IgD-negative memory B cell (primary cell): ENCODE results near the gene MAP3K3. TPM values are rescaled to one million over a fixed set of nuclear protein-coding genes. Genes with fewer than 3 reads are reported as not detected.

Source experiments
- H3K27ac Mint-ChIP-seq, 3 donors: one replicate each; pipeline ENCODE4 v1.8.0; 2020 to 2022; ENCODE audit warnings: mild to moderate bottlenecking in 3 of 3, mixed read lengths in 3 of 3, moderate library complexity in 1 of 3
- H3K27me3 Mint-ChIP-seq: one replicate; pipeline ENCODE4 v1.8.0; 2021; ENCODE audit warnings: mixed read lengths
- H3K36me3 Mint-ChIP-seq: one replicate; pipeline ENCODE4 v1.8.0; 2020; ENCODE audit warnings: mild to moderate bottlenecking, mixed read lengths
- H3K4me1 Mint-ChIP-seq, 3 donors: one replicate each; pipeline ENCODE4 v1.8.0; 2020 to 2022; ENCODE audit warnings: mixed read lengths in 3 of 3, mild to moderate bottlenecking in 1 of 3
- H3K4me3 Mint-ChIP-seq, 4 donors: one replicate each; pipeline ENCODE4 v1.8.0; 2020 to 2022; ENCODE audit warnings: mild to moderate bottlenecking in 4 of 4, mixed read lengths in 4 of 4, moderate library complexity in 3 of 4
- H3K9me3 Mint-ChIP-seq, 3 donors: one replicate each; pipeline ENCODE4 v1.8.0; 2020 to 2021; ENCODE audit warnings: mixed read lengths in 3 of 3, mild to moderate bottlenecking in 1 of 3
- polyA plus RNA-seq: library from polyadenylated mRNA; unstranded; fragments of 300-500 nt; fragmentation: Illumina TruSeq; gene quantifications from one replicate; pipeline ENCODE4 v1.2.3, GENCODE V29; 2021

The MAP3K3 gene
- polyA plus RNA-seq, 1 donor from 2014 or later = 22.5 TPM

DNA sequence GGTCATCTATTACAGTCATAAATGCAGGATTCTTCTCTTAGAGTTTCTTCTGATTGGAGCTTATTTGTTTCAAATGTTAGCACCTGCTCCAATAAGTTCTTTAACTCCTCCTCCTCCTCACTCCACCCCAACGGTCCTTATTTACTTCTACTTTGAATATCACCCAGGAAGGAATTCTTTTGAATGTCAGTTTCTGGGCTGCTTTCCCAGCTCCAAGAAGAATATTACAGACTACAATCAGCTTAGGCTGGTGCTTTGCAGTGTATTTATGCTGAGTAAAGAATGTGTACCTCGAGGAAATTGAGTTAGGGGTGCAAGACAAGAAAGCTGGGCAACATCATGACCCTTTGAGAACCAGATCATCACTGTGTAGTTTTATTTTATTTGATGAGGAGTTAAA lies 30.8 kb downstream of the MAP3K3 start:
- Mint-ChIP-seq H3K27ac (no peak overlapping the region), H3K9me3 (no peaks in the 10 kb centered on the region), H3K4me3 (no peak overlapping the region), H3K27me3 (no peaks in the 10 kb centered on the region), H3K4me1 (peaks cover 0 to 6% (median 4%) of the 10 kb centered on the region in 3 donors), H3K36me3 (peaks cover 6% of the 10 kb centered on the region)

- no peaks in the 10 kb centered on the region for H3K27me3 Mint-ChIP-seq
- H3K4me1 Mint-ChIP-seq = peaks cover 0 to 4% (median 0%) of the 10 kb centered on the region in 3 donors
- no peak overlapping the region for H3K27ac Mint-ChIP-seq
- no peaks in the 10 kb centered on the region for H3K9me3 Mint-ChIP-seq
- H3K36me3 Mint-ChIP-seq = peaks cover 9% of the 10 kb centered on the region
- H3K4me3 Mint-ChIP-seq = no peak overlapping the region
These were observed 35.6 kb downstream of the MAP3K3 start for GRCh38 chr17:63657786-63658185.

DNA sequence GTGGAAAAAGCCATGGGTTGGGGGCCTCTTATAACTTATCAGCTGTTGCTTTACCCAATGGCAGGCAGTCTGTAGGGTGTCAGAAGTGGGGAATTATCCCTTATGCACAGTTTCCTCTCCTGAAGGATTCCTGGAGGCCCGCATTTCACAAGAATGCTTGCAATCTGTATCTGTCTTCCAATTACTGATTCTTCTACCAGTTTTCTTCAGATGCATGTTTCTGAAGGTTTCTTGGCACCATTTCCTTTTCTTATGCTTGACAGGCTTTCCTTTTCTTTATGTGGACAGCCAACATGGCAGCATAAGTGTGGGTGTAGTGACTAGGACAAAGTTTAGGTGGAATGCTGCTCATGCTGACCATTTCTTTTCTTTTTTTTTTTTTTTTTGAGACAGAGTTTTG lies 36.1 kb downstream of the MAP3K3 start:
- Mint-ChIP-seq H3K9me3 (no peaks in the 10 kb centered on the region), H3K27ac (no peak overlapping the region)

DNA sequence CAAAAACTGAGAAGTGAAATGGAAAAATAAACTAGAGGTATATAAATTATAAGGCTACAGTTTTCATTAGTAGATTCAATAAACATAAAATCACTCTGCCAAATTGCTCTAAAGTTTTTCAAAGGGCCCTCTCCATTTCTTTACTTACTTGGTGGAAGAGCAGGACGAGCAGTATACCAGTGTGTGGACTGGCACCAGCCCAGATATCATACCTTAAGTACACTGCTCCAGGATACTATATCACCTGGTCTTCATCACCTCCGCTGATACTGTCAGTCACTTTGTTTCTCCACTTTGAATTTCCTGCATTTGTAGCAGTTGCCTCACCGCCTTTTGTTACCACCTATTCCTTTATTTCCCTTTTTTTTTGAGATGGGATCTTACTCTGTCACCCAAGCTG lies 37.6 kb downstream of the MAP3K3 start:
- H3K27me3 Mint-ChIP-seq = no peaks in the 10 kb centered on the region
- no peak overlapping the region for H3K27ac Mint-ChIP-seq

More for the DNA sequence above, 36.1 kb downstream of the MAP3K3 start:
- Mint-ChIP-seq H3K27me3 (no peaks in the 10 kb centered on the region), H3K36me3 (peaks cover 9% of the 10 kb centered on the region), H3K4me3 (no peak overlapping the region), H3K4me1 (peaks cover 0 to 4% (median 0%) of the 10 kb centered on the region in 3 donors)

DNA sequence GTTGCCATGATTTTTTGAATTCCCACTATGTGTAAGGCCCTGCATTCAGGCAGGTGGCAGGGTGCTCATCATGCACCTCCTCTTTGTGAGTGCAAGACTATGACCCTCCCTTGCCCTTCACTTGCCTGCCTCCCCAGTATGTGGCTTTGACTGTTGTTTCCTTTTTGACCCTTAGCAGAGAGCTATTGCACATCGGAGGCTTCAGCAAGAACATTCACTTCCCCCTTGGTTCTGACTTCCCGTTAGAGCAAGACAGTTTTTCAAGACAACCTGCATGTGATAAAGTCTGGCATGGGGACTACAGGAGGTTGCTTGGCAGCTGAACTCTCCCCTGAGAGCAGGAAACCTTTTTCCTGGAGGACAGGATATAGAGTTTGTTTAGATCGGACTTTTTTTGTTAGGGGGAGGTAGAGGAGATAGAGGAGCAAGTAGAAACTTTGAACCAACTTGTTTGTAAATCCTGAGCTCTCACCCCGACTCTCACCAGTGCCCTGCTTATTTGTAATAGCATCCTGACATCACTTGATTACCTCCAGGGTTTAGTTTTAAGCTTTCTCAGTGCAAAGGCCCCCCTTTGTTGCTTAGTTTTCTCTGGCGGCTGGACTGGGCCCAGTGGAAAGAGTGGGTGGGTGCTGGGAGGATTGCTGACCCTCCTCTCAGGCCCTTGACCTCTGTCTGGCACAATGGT lies 43.5 kb downstream of the MAP3K3 start:
- Mint-ChIP-seq H3K4me3 (peak overlapping the region; percentile 13 to 83 (median 58)), H3K27ac (peak overlapping the region in 2 of 3 donors; percentile 39 to 95), H3K36me3 (peaks cover 11% of the 10 kb centered on the region), H3K27me3 (no peaks in the 10 kb centered on the region), H3K4me1 (peaks cover 21 to 34% (median 32%) of the 10 kb centered on the region in 3 donors), H3K9me3 (no peaks in the 10 kb centered on the region)

More for the DNA sequence above, 37.6 kb downstream of the MAP3K3 start:
- Mint-ChIP-seq H3K9me3 (no peaks in the 10 kb centered on the region), H3K36me3 (peaks cover 12% of the 10 kb centered on the region), H3K4me3 (peak overlapping the region in 1 of 4 donors; percentile 75), H3K4me1 (peaks cover 3 to 5% (median 5%) of the 10 kb centered on the region in 3 donors)

DNA sequence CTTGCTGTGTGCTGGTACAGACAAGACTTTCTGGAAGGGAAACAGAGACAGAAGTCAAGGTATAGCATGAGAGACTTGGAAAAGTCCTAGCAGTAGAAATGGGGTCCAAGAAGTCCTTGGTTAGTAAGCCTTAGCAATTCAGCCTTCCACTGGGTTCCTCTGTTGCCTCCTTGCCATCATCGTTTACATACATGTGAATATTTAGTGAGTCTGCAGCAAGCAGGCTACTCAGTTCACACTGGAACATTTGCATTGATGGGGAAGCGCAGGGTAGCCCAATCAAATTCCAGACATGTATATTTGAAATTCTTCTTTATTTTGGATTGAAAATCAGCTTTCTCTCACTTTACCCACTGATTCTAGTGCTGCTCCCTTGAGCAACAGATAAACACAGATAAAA lies 50.6 kb downstream of the MAP3K3 start:
- no peaks in the 10 kb centered on the region for H3K27me3 Mint-ChIP-seq
- peaks cover 2% of the 10 kb centered on the region for H3K36me3 Mint-ChIP-seq
- no peak overlapping the region for H3K4me3 Mint-ChIP-seq
- peaks cover 10 to 17% (median 12%) of the 10 kb centered on the region in 3 donors for H3K4me1 Mint-ChIP-seq
- H3K27ac Mint-ChIP-seq = no peak overlapping the region
- H3K9me3 Mint-ChIP-seq = no peaks in the 10 kb centered on the region

DNA sequence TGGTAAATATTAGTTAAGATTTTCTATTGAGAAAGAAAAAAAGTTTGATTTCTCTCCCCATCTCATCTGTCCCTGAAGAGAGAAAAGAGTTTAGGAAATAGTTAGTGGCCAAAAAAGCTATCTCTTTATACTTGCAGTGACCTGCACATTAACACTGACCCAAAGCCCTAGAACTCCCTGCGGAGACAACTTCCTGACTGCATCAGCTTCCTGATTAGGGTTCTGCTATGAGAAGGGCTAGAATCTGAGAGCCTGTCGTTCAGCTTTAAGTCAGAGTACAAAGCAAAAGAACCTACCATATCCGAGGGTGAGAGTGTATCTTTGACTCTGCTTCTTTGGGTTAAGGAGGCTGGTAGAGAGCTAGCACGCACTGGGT lies 53.0 kb downstream of the MAP3K3 start:
- peak overlapping the region in 2 of 3 donors; percentile 9 to 64 for H3K27ac Mint-ChIP-seq
- no peaks in the 10 kb centered on the region for H3K36me3 Mint-ChIP-seq
- no peaks in the 10 kb centered on the region for H3K27me3 Mint-ChIP-seq
- H3K4me1 Mint-ChIP-seq = peaks cover 0 to 12% (median 11%) of the 10 kb centered on the region in 3 donors
- peak overlapping the region in 2 of 4 donors; percentile 39 to 65 for H3K4me3 Mint-ChIP-seq
- H3K9me3 Mint-ChIP-seq = no peaks in the 10 kb centered on the region

DNA sequence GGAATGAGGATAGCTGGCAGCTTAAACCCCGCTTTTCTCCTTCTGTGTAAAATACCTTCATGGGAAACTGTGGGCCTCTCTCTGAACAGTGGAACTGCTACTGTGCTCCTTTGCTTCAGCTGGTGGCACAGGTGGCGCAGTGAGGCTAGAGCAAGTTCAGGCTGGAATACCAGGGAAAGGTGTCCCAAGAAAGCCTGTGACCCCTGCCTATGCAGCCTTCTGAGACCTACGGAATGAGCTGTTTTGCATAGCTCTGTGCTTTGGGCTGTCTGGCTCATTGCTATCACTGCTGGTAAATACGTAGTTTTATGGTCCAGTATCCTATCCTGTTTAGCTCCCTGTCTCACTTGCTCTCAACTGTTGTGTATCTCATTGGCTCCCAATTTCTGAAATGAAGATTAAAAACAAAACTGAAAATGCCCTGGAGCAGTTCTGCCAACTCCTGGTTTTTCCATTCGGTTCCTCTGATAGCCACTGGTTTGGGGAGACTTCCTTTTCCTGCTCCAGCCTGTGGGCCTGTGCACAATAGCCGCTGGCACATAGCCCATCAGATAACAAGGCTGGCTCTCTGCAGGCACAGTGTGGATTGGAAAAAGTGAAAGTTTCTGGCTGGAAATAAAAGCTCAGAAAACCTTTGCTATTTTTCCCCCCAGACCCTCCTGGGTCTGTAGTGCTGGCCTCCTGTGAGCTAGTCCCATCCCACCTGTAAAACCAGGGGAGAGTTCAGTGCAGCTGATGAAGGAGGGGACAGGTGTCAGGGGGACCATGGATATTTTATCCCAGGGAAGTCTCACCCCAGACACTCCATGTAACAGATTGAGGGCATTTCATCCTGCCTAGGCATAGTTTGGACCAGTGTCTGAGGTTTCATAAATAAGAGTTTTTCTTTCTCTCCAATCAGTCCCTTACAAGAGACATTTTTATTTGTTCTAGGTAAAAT lies 53.7 kb downstream of the MAP3K3 start:
- peak overlapping the region in 2 of 4 donors; percentile 39 to 65 for H3K4me3 Mint-ChIP-seq
- no peaks in the 10 kb centered on the region for H3K9me3 Mint-ChIP-seq
- H3K36me3 Mint-ChIP-seq = no peaks in the 10 kb centered on the region
- no peaks in the 10 kb centered on the region for H3K27me3 Mint-ChIP-seq
- H3K4me1 Mint-ChIP-seq = peaks cover 0 to 8% (median 6%) of the 10 kb centered on the region in 3 donors
- peak overlapping the region in 1 of 3 donors; percentile 64 for H3K27ac Mint-ChIP-seq

DNA sequence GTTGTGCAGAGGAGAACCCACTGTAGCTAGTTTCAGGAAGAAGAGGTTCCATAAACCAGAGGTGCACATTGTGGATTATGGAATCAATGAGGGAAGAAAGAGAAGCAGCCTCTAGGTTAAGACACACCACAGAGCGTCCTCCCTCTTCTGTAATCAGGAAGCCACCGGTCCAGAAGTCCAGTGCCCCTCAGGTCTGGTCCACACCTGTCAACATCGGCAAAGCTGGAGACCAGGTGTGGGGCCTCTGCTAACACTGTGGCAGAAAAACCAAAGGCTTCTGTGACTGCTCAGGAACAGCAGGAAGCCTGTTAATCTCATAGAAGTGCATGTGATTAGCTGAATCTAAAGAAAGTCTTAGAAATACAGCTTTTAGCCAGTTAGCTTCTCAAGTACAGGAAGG lies 54.4 kb downstream of the MAP3K3 start:
- H3K4me1 Mint-ChIP-seq = peaks cover 0 to 8% (median 5%) of the 10 kb centered on the region in 3 donors
- no peaks in the 10 kb centered on the region for H3K27me3 Mint-ChIP-seq
- peaks cover 3% of the 10 kb centered on the region for H3K36me3 Mint-ChIP-seq
- H3K9me3 Mint-ChIP-seq = no peaks in the 10 kb centered on the region
- H3K27ac Mint-ChIP-seq = no peak overlapping the region
- H3K4me3 Mint-ChIP-seq = no peak overlapping the region

GRCh38 chr17:63679214-63679613 lies 57.0 kb downstream of the MAP3K3 start:
- peaks cover 11% of the 10 kb centered on the region for H3K36me3 Mint-ChIP-seq

GRCh38 chr17:63680700-63681099 lies 58.5 kb downstream of the MAP3K3 start:
- H3K9me3 Mint-ChIP-seq = no peaks in the 10 kb centered on the region
- H3K4me1 Mint-ChIP-seq = peaks cover 0 to 6% (median 1%) of the 10 kb centered on the region in 3 donors
- no peak overlapping the region for H3K4me3 Mint-ChIP-seq
- H3K36me3 Mint-ChIP-seq = peaks cover 11% of the 10 kb centered on the region
- H3K27ac Mint-ChIP-seq = no peak overlapping the region
- no peaks in the 10 kb centered on the region for H3K27me3 Mint-ChIP-seq

More at GRCh38 chr17:63679214-63679613, 57.0 kb downstream of the MAP3K3 start:
- H3K4me1 Mint-ChIP-seq = peaks cover 0 to 9% (median 5%) of the 10 kb centered on the region in 3 donors
- peak overlapping the region in 1 of 3 donors; percentile 16 for H3K27ac Mint-ChIP-seq
- no peaks in the 10 kb centered on the region for H3K27me3 Mint-ChIP-seq
- no peaks in the 10 kb centered on the region for H3K9me3 Mint-ChIP-seq
- no peak overlapping the region for H3K4me3 Mint-ChIP-seq

GRCh38 chr17:63681530-63681929 lies 59.3 kb downstream of the MAP3K3 start:
- H3K27me3 Mint-ChIP-seq = no peaks in the 10 kb centered on the region
- peaks cover 0 to 4% (median 4%) of the 10 kb centered on the region in 3 donors for H3K4me1 Mint-ChIP-seq
- H3K4me3 Mint-ChIP-seq = peak overlapping the region in 1 of 4 donors; percentile 25
- peaks cover 11% of the 10 kb centered on the region for H3K36me3 Mint-ChIP-seq
- no peaks in the 10 kb centered on the region for H3K9me3 Mint-ChIP-seq
- H3K27ac Mint-ChIP-seq = peak overlapping the region in 1 of 3 donors; percentile 65

GRCh38 chr17:63682441-63682840 lies 60.2 kb downstream of the MAP3K3 start:
- Mint-ChIP-seq H3K4me3 (no peak overlapping the region), H3K9me3 (no peaks in the 10 kb centered on the region), H3K27me3 (no peaks in the 10 kb centered on the region), H3K27ac (peak overlapping the region in 1 of 3 donors; percentile 59), H3K4me1 (peaks cover 0 to 4% (median 4%) of the 10 kb centered on the region in 3 donors), H3K36me3 (peaks cover 11% of the 10 kb centered on the region)

- Mint-ChIP-seq H3K27me3 (no peaks in the 10 kb centered on the region), H3K36me3 (peaks cover 11% of the 10 kb centered on the region), H3K27ac (peak overlapping the region in 1 of 3 donors; percentile 59), H3K9me3 (no peaks in the 10 kb centered on the region), H3K4me1 (peaks cover under 1 to 4% (median 4%) of the 10 kb centered on the region in 3 donors), H3K4me3 (no peak overlapping the region)
These were observed 60.8 kb downstream of the MAP3K3 start for GRCh38 chr17:63682981-63683380.

DNA sequence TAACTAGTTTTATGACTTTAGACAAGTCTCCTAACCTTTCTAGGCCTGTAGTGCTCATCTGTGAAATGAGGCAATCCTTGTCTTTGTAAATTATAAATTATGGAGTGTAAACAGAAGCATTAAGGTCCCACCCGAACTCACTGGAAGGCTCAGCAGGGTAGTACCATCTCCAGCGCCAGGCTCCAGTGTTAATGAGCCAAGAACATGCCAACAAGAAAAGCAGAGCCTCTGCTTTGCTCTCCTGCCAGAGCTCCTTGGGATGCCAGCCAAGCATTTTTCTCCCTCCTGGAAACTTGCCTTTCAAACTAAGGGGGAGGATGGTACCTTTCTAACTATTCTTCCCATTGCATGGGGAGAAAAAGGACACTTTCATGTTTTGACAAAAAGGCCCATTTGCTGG lies 62.8 kb downstream of the MAP3K3 start:
- Mint-ChIP-seq H3K4me3 (no peak overlapping the region), H3K4me1 (peaks cover 2 to 5% (median 4%) of the 10 kb centered on the region in 3 donors), H3K9me3 (no peaks in the 10 kb centered on the region), H3K36me3 (peaks cover 13% of the 10 kb centered on the region), H3K27me3 (no peaks in the 10 kb centered on the region), H3K27ac (no peak overlapping the region)
